SK-N-SH (cell line): ENCODE data around the gene OR5M11. TPM values are rescaled to one million over a fixed set of nuclear protein-coding genes. Genes with fewer than 3 reads are reported as not detected.

Experiments
- CTCF ChIA-PET: fragments of 300-600, 350-600 bp; formaldehyde crosslinking; extraction: SDS; loops from one replicate; lab custom pipeline; 2021; lab: Yijun Ruan, JAX
- POLR2A ChIA-PET: fragments of 350-600 bp; sonication (Branson Sonifier 250); formaldehyde crosslinking; extraction: SDS; loops from one replicate; lab custom pipeline; 2020; ENCODE audit warnings: antibody characterized with exemption, inconsistent platforms; lab: Yijun Ruan, JAX
- DNase-seq: peaks from one replicate; pipeline ENCODE4 v3.0.0; 2012
- H2AFZ ChIP-seq: fragments of 200-600 bp; sonication (generic); 2 replicates; pipeline ENCODE4 v1.8.1; 2016; ENCODE audit warnings: antibody characterized with exemption, mild to moderate bottlenecking, low read depth
- H3F3A ChIP-seq: fragments of 200-600 bp; sonication (generic); replicated peaks from 2 replicates; pipeline ENCODE3; 2016; ENCODE audit warnings: antibody characterized with exemption, mild to moderate bottlenecking; ENCODE audit not compliant: insufficient read depth
- H3K27ac ChIP-seq, 2 experiments: fragments of 200-500 bp in 1 of 2; fragments of 200-600 bp in 1 of 2; sonication (Bioruptor generic) in 1 of 2; sonication (generic), shearing (Covaris generic) in 1 of 2; 2 replicates each; pipeline versions ENCODE4 v1.5.1 to v1.6.1; 2014 to 2016; ENCODE audit warnings: low read depth in 2 of 2, inconsistent platforms in 1 of 2, low read length in 1 of 2, mild to moderate bottlenecking in 1 of 2, mixed read lengths in 1 of 2
- H3K27me3 ChIP-seq: fragments of 200-600 bp; sonication (generic), shearing (Covaris generic); 2 replicates; pipeline ENCODE4 v1.6.1; 2016; ENCODE audit warnings: mixed run types; ENCODE audit not compliant: insufficient read depth
- H3K36me3 ChIP-seq, 2 experiments: fragments of 200-500 bp in 1 of 2; fragments of 200-600 bp in 1 of 2; sonication (Bioruptor generic) in 1 of 2; sonication (generic) in 1 of 2; replicated peaks in 1 of 2; 2 replicates each; pipeline versions ENCODE3 to v1.5.1; 2014 to 2016; ENCODE audit warnings: low read length in 1 of 2, mild to moderate bottlenecking in 1 of 2; ENCODE audit not compliant: insufficient read depth in 2 of 2, control insufficient read depth in 1 of 2
- H3K4me1 ChIP-seq, 2 experiments: fragments of 200-500 bp in 1 of 2; fragments of 200-600 bp in 1 of 2; sonication (Bioruptor generic) in 1 of 2; sonication (generic), shearing (Covaris generic) in 1 of 2; 2 replicates each; pipeline versions ENCODE4 v1.5.1 to v1.6.1; 2014 to 2016; ENCODE audit warnings: low read depth in 1 of 2, low read length in 1 of 2, mixed run types in 1 of 2; ENCODE audit not compliant: insufficient read depth in 2 of 2, control insufficient read depth in 1 of 2
- H3K4me2 ChIP-seq: fragments of 200-600 bp; sonication (generic), shearing (Covaris generic); 2 replicates; pipeline ENCODE4 v1.6.1; 2017; ENCODE audit warnings: mixed run types
- H3K4me3 ChIP-seq, 2 experiments: fragments of 200-500 bp in 1 of 2; fragments of 200-600 bp in 1 of 2; sonication (Bioruptor generic) in 1 of 2; sonication (generic), shearing (Covaris generic) in 1 of 2; 2 replicates each; pipeline versions ENCODE4 v1.5.1 to v1.8.1; 2014 to 2016; ENCODE audit warnings: low read depth in 2 of 2, inconsistent platforms in 1 of 2, low read length in 1 of 2, mild to moderate bottlenecking in 1 of 2, mixed read lengths in 1 of 2, moderate library complexity in 1 of 2
- H3K79me2 ChIP-seq: fragments of 200-600 bp; sonication (generic); 2 replicates; pipeline ENCODE4 v1.8.1; 2017; ENCODE audit warnings: mild to moderate bottlenecking; ENCODE audit not compliant: insufficient read depth
- H3K9ac ChIP-seq: fragments of 200-600 bp; sonication (generic); 2 replicates; pipeline ENCODE4 v1.6.1; 2017; ENCODE audit warnings: mixed run types
- H3K9me2 ChIP-seq: fragments of 200-600 bp; sonication (generic); 2 replicates; pipeline ENCODE4 v1.6.1; 2017; ENCODE audit warnings: mixed run types
- H3K9me3 ChIP-seq: fragments of 200-600 bp; sonication (generic); 2 replicates; pipeline ENCODE4 v1.6.1; 2017; ENCODE audit warnings: mixed run types, mild to moderate bottlenecking, moderate library complexity
- H4K20me1 ChIP-seq: fragments of 200-600 bp; sonication (generic); 2 replicates; pipeline ENCODE4 v1.6.1; 2017; ENCODE audit warnings: mild to moderate bottlenecking, mixed run types; ENCODE audit not compliant: insufficient read depth
- ELF1 ChIP-seq: IDR thresholded peaks from 2 replicates; pipeline ENCODE4 v1.4.0; 2012
- EP300 ChIP-seq, 2 experiments: IDR thresholded peaks; 2 replicates each; pipeline versions ENCODE4 v1.4.0 to v1.6.1; 2012; ENCODE audit warnings: borderline replicate concordance in 1 of 2, low read depth in 1 of 2, low read length in 1 of 2
- EZH2phosphoT487 ChIP-seq: fragments of 200-600 bp; sonication (generic); IDR thresholded peaks from 2 replicates; pipeline ENCODE4 v1.6.1; 2017; ENCODE audit warnings: low read depth, mixed run types, mild to moderate bottlenecking, antibody characterized with exemption, moderate library complexity, borderline replicate concordance
- FOXJ3 ChIP-seq: sonication (generic); formaldehyde crosslinking; IDR thresholded peaks from 2 replicates; pipeline ENCODE4 v1.5.1; 2020; ENCODE audit warnings: mild to moderate bottlenecking, missing genetic modification reagents
- GATA2 ChIP-seq: sonication (generic); formaldehyde crosslinking; IDR thresholded peaks from 2 replicates; pipeline ENCODE4 v1.5.0; 2020; ENCODE audit warnings: mild to moderate bottlenecking, missing genetic modification reagents
- MEF2A ChIP-seq: IDR thresholded peaks from 2 replicates; pipeline ENCODE4 v1.4.0; 2012; ENCODE audit warnings: low read depth, borderline replicate concordance
- NFIC ChIP-seq: IDR thresholded peaks from 2 replicates; pipeline ENCODE4 v1.4.0; 2012; ENCODE audit warnings: borderline replicate concordance
- NRF1 ChIP-seq: IDR thresholded peaks from 2 replicates; pipeline ENCODE4 v1.6.1; 2012; ENCODE audit warnings: low read depth, mild to moderate bottlenecking, low read length
- RAD21 ChIP-seq: IDR thresholded peaks from 2 replicates; pipeline ENCODE4 v1.6.1; 2012; ENCODE audit warnings: mild to moderate bottlenecking, low read length
- RCOR1 ChIP-seq: fragments of 150-350 bp; IDR thresholded peaks from 2 replicates; pipeline ENCODE4 v1.6.1; 2017; ENCODE audit warnings: antibody characterized with exemption, low read length
- RFX5 ChIP-seq: IDR thresholded peaks from 2 replicates; pipeline ENCODE4 v1.6.1; 2012; ENCODE audit warnings: mild to moderate bottlenecking, improper control_type of control experiment, low read length
- RXRA ChIP-seq: IDR thresholded peaks from 2 replicates; pipeline ENCODE4 v1.4.0; 2012; ENCODE audit warnings: low read depth, mild to moderate bottlenecking, borderline replicate concordance
- TAF1 ChIP-seq: IDR thresholded peaks from 2 replicates; pipeline ENCODE4 v1.6.1; 2012; ENCODE audit warnings: low read depth, mild to moderate bottlenecking, low read length, moderate library complexity, borderline replicate concordance
- TCF12 ChIP-seq: IDR thresholded peaks from 2 replicates; pipeline ENCODE4 v1.4.0; 2012
- WGBS: methylation state at CpG from one replicate; pipeline ENCODE4 v1.1.6; 2017; ENCODE audit warnings: low lambda C conversion rate; 5-methylcytosine and 5-hydroxymethylcytosine counted together
- polyA plus RNA-seq, 3 experiments: library from polyadenylated mRNA; depleted of rRNA; stranded (reverse); fragments of >200 nt; gene quantifications; 2 replicates each; pipeline ENCODE4 v1.2.3, GENCODE V29; 2012
- TF ChIP-seq, protein P1 (sequence below): IDR thresholded peaks from 2 replicates; pipeline ENCODE4 v1.4.0; 2012; ENCODE audit warnings: low read depth, borderline replicate concordance
- TF ChIP-seq, protein P2 (sequence below): fragments of 150-350 bp; IDR thresholded peaks from 2 replicates; pipeline ENCODE4 v1.6.1; 2016; ENCODE audit warnings: mild to moderate bottlenecking, low read depth, low read length
- TF ChIP-seq, protein P3 (sequence below): IDR thresholded peaks from 2 replicates; pipeline ENCODE4 v1.6.1; 2012; ENCODE audit warnings: mild to moderate bottlenecking, low read depth, low read length, moderate library complexity
- TF ChIP-seq, protein P4 (sequence below): IDR thresholded peaks from 2 replicates; pipeline ENCODE4; 2012
- TF ChIP-seq, protein P5 (sequence below): IDR thresholded peaks from 2 replicates; pipeline ENCODE4 v1.4.0; 2012; ENCODE audit warnings: low read depth

OR5M11 gene
- polyA plus RNA-seq, 1 of the 3 experiments (the other 2 are of a cell fraction) = not detected

DNA sequence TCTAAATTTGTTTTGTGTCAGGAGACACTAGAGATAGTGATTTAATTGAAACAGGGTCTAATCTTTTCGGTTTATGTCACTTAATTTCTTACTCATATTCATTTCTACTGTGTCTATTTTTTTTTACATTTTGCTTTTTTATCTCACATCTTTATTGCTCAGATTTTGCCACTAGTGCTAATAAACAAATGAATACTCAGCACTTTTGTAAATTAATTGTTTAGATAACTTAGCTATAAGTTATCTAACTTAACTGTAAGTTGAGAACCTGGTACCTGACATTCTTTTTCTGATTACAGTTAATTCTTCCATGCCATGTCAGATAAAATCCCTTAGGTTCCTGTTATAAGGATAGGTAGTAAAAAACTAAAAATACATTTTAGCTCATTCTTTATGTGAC lies 29.8 kb downstream of the OR5M11 start:
- WGBS = 0% methylated on average over 1 of the region's 1 CpG
- no peaks in the 10 kb centered on the region for H3K36me3 ChIP-seq
- CTCF ChIA-PET = no interaction called here
- no peaks in the 10 kb centered on the region for H4K20me1 ChIP-seq
- no peak overlapping the region for H2AFZ ChIP-seq
- no peaks in the 10 kb centered on the region for H3F3A ChIP-seq
- H3K4me3 ChIP-seq = no peak overlapping the region
- POLR2A ChIA-PET = no interaction called here
- TF ChIP-seq EP300 (IDR thresholded peaks at IDR 0.05; ENCODE audit: borderline replicate concordance in 1 of 2, low read depth in 1 of 2, low read length in 1 of 2) (no peak), TCF12 (no peak), MEF2A (no peak), EZH2phosphoT487 (no peak), TAF1 (no peak), RFX5 (no peak), RXRA (no peak), GATA2 (CRISPR knock-in tag) (no peak), ELF1 (no peak), FOXJ3 (CRISPR knock-in tag) (no peak), NRF1 (no peak), RCOR1 (no peak), RAD21 (no peak), NFIC (no peak)
- TF ChIP-seq, protein P1, sequence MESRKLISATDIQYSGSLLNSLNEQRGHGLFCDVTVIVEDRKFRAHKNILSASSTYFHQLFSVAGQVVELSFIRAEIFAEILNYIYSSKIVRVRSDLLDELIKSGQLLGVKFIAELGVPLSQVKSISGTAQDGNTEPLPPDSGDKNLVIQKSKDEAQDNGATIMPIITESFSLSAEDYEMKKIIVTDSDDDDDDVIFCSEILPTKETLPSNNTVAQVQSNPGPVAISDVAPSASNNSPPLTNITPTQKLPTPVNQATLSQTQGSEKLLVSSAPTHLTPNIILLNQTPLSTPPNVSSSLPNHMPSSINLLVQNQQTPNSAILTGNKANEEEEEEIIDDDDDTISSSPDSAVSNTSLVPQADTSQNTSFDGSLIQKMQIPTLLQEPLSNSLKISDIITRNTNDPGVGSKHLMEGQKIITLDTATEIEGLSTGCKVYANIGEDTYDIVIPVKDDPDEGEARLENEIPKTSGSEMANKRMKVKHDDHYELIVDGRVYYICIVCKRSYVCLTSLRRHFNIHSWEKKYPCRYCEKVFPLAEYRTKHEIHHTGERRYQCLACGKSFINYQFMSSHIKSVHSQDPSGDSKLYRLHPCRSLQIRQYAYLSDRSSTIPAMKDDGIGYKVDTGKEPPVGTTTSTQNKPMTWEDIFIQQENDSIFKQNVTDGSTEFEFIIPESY = no peak
- TF ChIP-seq, protein P2, sequence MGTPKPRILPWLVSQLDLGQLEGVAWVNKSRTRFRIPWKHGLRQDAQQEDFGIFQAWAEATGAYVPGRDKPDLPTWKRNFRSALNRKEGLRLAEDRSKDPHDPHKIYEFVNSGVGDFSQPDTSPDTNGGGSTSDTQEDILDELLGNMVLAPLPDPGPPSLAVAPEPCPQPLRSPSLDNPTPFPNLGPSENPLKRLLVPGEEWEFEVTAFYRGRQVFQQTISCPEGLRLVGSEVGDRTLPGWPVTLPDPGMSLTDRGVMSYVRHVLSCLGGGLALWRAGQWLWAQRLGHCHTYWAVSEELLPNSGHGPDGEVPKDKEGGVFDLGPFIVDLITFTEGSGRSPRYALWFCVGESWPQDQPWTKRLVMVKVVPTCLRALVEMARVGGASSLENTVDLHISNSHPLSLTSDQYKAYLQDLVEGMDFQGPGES = no peak
- TF ChIP-seq, protein P3, sequence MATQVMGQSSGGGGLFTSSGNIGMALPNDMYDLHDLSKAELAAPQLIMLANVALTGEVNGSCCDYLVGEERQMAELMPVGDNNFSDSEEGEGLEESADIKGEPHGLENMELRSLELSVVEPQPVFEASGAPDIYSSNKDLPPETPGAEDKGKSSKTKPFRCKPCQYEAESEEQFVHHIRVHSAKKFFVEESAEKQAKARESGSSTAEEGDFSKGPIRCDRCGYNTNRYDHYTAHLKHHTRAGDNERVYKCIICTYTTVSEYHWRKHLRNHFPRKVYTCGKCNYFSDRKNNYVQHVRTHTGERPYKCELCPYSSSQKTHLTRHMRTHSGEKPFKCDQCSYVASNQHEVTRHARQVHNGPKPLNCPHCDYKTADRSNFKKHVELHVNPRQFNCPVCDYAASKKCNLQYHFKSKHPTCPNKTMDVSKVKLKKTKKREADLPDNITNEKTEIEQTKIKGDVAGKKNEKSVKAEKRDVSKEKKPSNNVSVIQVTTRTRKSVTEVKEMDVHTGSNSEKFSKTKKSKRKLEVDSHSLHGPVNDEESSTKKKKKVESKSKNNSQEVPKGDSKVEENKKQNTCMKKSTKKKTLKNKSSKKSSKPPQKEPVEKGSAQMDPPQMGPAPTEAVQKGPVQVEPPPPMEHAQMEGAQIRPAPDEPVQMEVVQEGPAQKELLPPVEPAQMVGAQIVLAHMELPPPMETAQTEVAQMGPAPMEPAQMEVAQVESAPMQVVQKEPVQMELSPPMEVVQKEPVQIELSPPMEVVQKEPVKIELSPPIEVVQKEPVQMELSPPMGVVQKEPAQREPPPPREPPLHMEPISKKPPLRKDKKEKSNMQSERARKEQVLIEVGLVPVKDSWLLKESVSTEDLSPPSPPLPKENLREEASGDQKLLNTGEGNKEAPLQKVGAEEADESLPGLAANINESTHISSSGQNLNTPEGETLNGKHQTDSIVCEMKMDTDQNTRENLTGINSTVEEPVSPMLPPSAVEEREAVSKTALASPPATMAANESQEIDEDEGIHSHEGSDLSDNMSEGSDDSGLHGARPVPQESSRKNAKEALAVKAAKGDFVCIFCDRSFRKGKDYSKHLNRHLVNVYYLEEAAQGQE = no peak
- TF ChIP-seq, protein P4, sequence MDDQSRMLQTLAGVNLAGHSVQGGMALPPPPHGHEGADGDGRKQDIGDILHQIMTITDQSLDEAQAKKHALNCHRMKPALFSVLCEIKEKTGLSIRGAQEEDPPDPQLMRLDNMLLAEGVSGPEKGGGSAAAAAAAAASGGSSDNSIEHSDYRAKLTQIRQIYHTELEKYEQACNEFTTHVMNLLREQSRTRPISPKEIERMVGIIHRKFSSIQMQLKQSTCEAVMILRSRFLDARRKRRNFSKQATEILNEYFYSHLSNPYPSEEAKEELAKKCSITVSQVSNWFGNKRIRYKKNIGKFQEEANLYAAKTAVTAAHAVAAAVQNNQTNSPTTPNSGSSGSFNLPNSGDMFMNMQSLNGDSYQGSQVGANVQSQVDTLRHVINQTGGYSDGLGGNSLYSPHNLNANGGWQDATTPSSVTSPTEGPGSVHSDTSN = no peak
- TF ChIP-seq, protein P5, sequence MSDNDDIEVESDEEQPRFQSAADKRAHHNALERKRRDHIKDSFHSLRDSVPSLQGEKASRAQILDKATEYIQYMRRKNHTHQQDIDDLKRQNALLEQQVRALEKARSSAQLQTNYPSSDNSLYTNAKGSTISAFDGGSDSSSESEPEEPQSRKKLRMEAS = no peak
- H3K9me3 ChIP-seq = no peaks in the 10 kb centered on the region
- no peak overlapping the region for H3K4me2 ChIP-seq
- no peaks in the 10 kb centered on the region for H3K27me3 ChIP-seq
- no peak overlapping the region for H3K9ac ChIP-seq
- DNase-seq = no peak
- H3K79me2 ChIP-seq = no peaks in the 10 kb centered on the region
- no peaks in the 10 kb centered on the region for H3K4me1 ChIP-seq
- no peaks in the 10 kb centered on the region for H3K9me2 ChIP-seq
- no peak overlapping the region for H3K27ac ChIP-seq
